ENCODE measurements around the gene AGAP1.

- no peak for TF ChIP-seq POLR2AphosphoS5 (IDR thresholded peaks at IDR 0.05)
- no peak for TF ChIP-seq POLR2A (IDR thresholded peaks at IDR 0.05)
These were observed 523.6 kb downstream of the AGAP1 start for GRCh38 chr2:236017446-236017845.
